DND-41 (cell line): ENCODE measurements around the gene ALPL.
A peak's percentile ranks its signal among the peaks of the same experiment; 100 is the strongest.

Experiments
- ATAC-seq: fragments of 200-7000 bp; cut with Tn5 transposase; 3 replicates; pipeline ENCODE4 v1.9.1; 2021; ENCODE audit warnings: low read depth; ENCODE audit not compliant: insufficient read depth
- DNase-seq: peaks from one replicate; pipeline ENCODE4 v3.0.0-alpha.2; 2020
- H2AFZ ChIP-seq: 2 replicates; pipeline ENCODE4 v1.6.0; 2012; ENCODE audit warnings: low read depth, low read length
- H3K27ac ChIP-seq: 2 replicates; pipeline ENCODE4 v1.5.1; 2012; ENCODE audit warnings: low read length, inconsistent platforms
- H3K27me3 ChIP-seq: fragments of 200-600 bp; sonication (generic); 2 replicates; pipeline ENCODE4 v1.6.0; 2012; ENCODE audit warnings: low read length, mild to moderate bottlenecking, inconsistent platforms; ENCODE audit not compliant: insufficient read depth, poor library complexity
- H3K36me3 ChIP-seq: 2 replicates; pipeline ENCODE4 v1.5.1; 2012; ENCODE audit warnings: low read length, inconsistent platforms; ENCODE audit not compliant: insufficient read depth
- H3K4me1 ChIP-seq: 2 replicates; pipeline ENCODE4 v1.5.1; 2012; ENCODE audit warnings: mild to moderate bottlenecking, low read length; ENCODE audit not compliant: insufficient read depth
- H3K4me2 ChIP-seq: 2 replicates; pipeline ENCODE4 v1.6.0; 2012; ENCODE audit warnings: mild to moderate bottlenecking, moderate library complexity, low read length, inconsistent platforms; ENCODE audit not compliant: insufficient read depth
- H3K4me3 ChIP-seq, 2 experiments: fragments of 200-600 bp in 1 of 2; shearing (Covaris generic) in 1 of 2; 2 replicates each; pipeline ENCODE4 v1.5.1; 2012 to 2016; ENCODE audit warnings: inconsistent platforms in 2 of 2, low read length in 2 of 2, mild to moderate bottlenecking in 2 of 2, low read depth in 1 of 2, moderate library complexity in 1 of 2
- H3K79me2 ChIP-seq: 2 replicates; pipeline ENCODE4 v1.6.0; 2012; ENCODE audit warnings: low read length, inconsistent platforms; ENCODE audit not compliant: insufficient read depth
- H3K9ac ChIP-seq: 2 replicates; pipeline ENCODE4 v1.6.0; 2012; ENCODE audit warnings: low read depth, mild to moderate bottlenecking, inconsistent platforms, low read length, moderate library complexity
- H3K9me3 ChIP-seq: 2 replicates; pipeline ENCODE4 v1.5.1; 2012; ENCODE audit warnings: low read length, moderate library complexity, mild to moderate bottlenecking, inconsistent platforms; ENCODE audit not compliant: insufficient read depth, severe bottlenecking
- H4K20me1 ChIP-seq: 2 replicates; pipeline ENCODE4 v1.6.0; 2012; ENCODE audit warnings: low read length; ENCODE audit not compliant: insufficient read depth
- CTCF ChIP-seq: IDR thresholded peaks from 2 replicates; pipeline ENCODE4 v1.5.1; 2012; ENCODE audit warnings: borderline replicate concordance, low read length, moderate library complexity, mild to moderate bottlenecking; ENCODE audit not compliant: poor library complexity, severe bottlenecking; ENCODE audit errors: extremely low read depth
- EZH2 ChIP-seq: IDR thresholded peaks from 3 replicates; pipeline ENCODE4 v1.6.1; 2012; ENCODE audit warnings: borderline replicate concordance, low read depth, mild to moderate bottlenecking, moderate library complexity, low read length, inconsistent platforms; ENCODE audit not compliant: severe bottlenecking

The ALPL gene

GRCh38 chr1:21508580-21509350 lies 458 bp upstream of the ALPL start:
- Histone ChIP-seq H3K4me2 (no peak overlapping the region), H3K9me3 (no peaks in the 10 kb centered on the region), H3K4me3 (no peak overlapping the region), H3K4me1 (no peaks in the 10 kb centered on the region), H3K27me3 (no peaks in the 10 kb centered on the region), H3K36me3 (no peaks in the 10 kb centered on the region), H3K79me2 (no peaks in the 10 kb centered on the region), H3K27ac (no peak overlapping the region), H2AFZ (no peak overlapping the region), H4K20me1 (peaks cover 4% of the 10 kb centered on the region; the same call in 1 of the 2 replicates), H3K9ac (no peak overlapping the region)
- ATAC-seq (no peak), DNase-seq (no peak)
- TF ChIP-seq CTCF (no peak), EZH2 (no peak)

- H2AFZ ChIP-seq, result no peak overlapping the region
- H3K9me3 ChIP-seq, result no peaks in the 10 kb centered on the region
- H3K4me1 ChIP-seq, result no peaks in the 10 kb centered on the region
- H3K27ac ChIP-seq, result no peak overlapping the region
- TF ChIP-seq EZH2, result no peak
- TF ChIP-seq CTCF, result no peak
- no peak overlapping the region for H3K4me2 ChIP-seq
- no peak overlapping the region for H3K4me3 ChIP-seq
- H3K79me2 ChIP-seq, result no peaks in the 10 kb centered on the region
- peaks cover 6% of the 10 kb centered on the region for H3K27me3 ChIP-seq
- no peak overlapping the region for H3K9ac ChIP-seq
- H3K36me3 ChIP-seq, result no peaks in the 10 kb centered on the region
- DNase-seq, result no peak
- H4K20me1 ChIP-seq, result peaks cover 6% of the 10 kb centered on the region; the same call in 1 of the 2 replicates
- ATAC-seq, result no peak
Observed at GRCh38 chr1:21510113-21510493, 880 bp downstream of the ALPL start.

- Histone ChIP-seq H3K4me2 (no peak overlapping the region), H3K4me1 (no peaks in the 10 kb centered on the region), H3K9ac (no peak overlapping the region), H3K27me3 (peaks cover 6% of the 10 kb centered on the region), H3K79me2 (no peaks in the 10 kb centered on the region), H3K36me3 (no peaks in the 10 kb centered on the region), H3K9me3 (no peaks in the 10 kb centered on the region), H3K4me3 (no peak overlapping the region), H4K20me1 (peaks cover 6% of the 10 kb centered on the region), H3K27ac (no peak overlapping the region), H2AFZ (no peak overlapping the region)
- TF ChIP-seq CTCF, result peak; percentile 39
- TF ChIP-seq EZH2, result no peak
- ATAC-seq, result no peak
- DNase-seq, result no peak
Observed at GRCh38 chr1:21510885-21511578, 1.8 kb downstream of the ALPL start.
